Liver (tissue), 9 donors: ENCODE measurements around the gene BTF3L4. TPM values are rescaled to one million over a fixed set of nuclear protein-coding genes. Genes with fewer than 3 reads are reported as not detected.
A peak's percentile ranks its signal among the peaks of the same experiment; 100 is the strongest.

Experiments used
- DNase-seq: peaks from one replicate; pipeline ENCODE4 v3.0.0-alpha.2; 2017; ENCODE audit warnings: low spot score
- H3K27ac ChIP-seq, 2 donors: one replicate each; pipeline ENCODE4 v1.7.0; 2013; ENCODE audit warnings: inconsistent platforms in 2 of 2, low read length in 2 of 2, control low read depth in 1 of 2, low read depth in 1 of 2, mild to moderate bottlenecking in 1 of 2
- H3K27me3 ChIP-seq, 4 donors: one replicate each; pipeline versions ENCODE4 v1.6.1 to v1.7.0; 2013; ENCODE audit warnings: low read length in 3 of 4, inconsistent platforms in 1 of 4, mild to moderate bottlenecking in 1 of 4, moderate library complexity in 1 of 4; ENCODE audit not compliant: control insufficient read depth in 4 of 4, insufficient read depth in 4 of 4
- H3K36me3 ChIP-seq, 4 donors: one replicate each; pipeline versions ENCODE4 v1.6.1 to v1.7.0; 2013; ENCODE audit warnings: low read length in 3 of 4, mild to moderate bottlenecking in 3 of 4, low read depth in 1 of 4, moderate library complexity in 1 of 4; ENCODE audit not compliant: control insufficient read depth in 4 of 4, insufficient read depth in 3 of 4
- H3K4me1 ChIP-seq, 4 donors: one replicate each; pipeline versions ENCODE4 v1.6.1 to v1.7.0; 2013; ENCODE audit warnings: low read length in 3 of 4, mild to moderate bottlenecking in 3 of 4, moderate library complexity in 1 of 4; ENCODE audit not compliant: control insufficient read depth in 4 of 4, insufficient read depth in 4 of 4
- H3K4me3 ChIP-seq, 3 donors: one replicate each; pipeline versions ENCODE4 v1.6.1 to v1.7.0; 2013; ENCODE audit warnings: low read length in 3 of 3, control low read depth in 1 of 3, low read depth in 1 of 3, mild to moderate bottlenecking in 1 of 3
- H3K9ac ChIP-seq, 2 donors: one replicate each; pipeline ENCODE4 v1.7.0; 2013; ENCODE audit warnings: low read length in 2 of 2, mild to moderate bottlenecking in 2 of 2, moderate library complexity in 2 of 2, control low read depth in 1 of 2, low read depth in 1 of 2
- H3K9me3 ChIP-seq, 4 donors: one replicate each; pipeline versions ENCODE4 v1.6.1 to v1.7.0; 2013; ENCODE audit warnings: low read length in 3 of 4; ENCODE audit not compliant: control insufficient read depth in 4 of 4
- EGR1 ChIP-seq, 2 donors: IDR thresholded peaks; 2 replicates each; pipeline ENCODE4 v1.6.1; 2016 to 2018; ENCODE audit warnings: antibody characterized with exemption in 2 of 2, low read depth in 2 of 2
- GABPA ChIP-seq, 2 donors: IDR thresholded peaks in 1 of 2; conservative IDR thresholded peaks in 1 of 2; 2 replicates each; pipeline ENCODE4 v1.6.1; 2016; ENCODE audit warnings: antibody characterized with exemption in 2 of 2, mild to moderate bottlenecking in 1 of 2, moderate library complexity in 1 of 2
- JUND ChIP-seq, 2 donors: IDR thresholded peaks; 2 replicates each; pipeline ENCODE4 v1.6.1; 2016; ENCODE audit warnings: antibody characterized with exemption in 2 of 2
- RAD21 ChIP-seq, 2 donors: IDR thresholded peaks; 2 replicates each; pipeline ENCODE4 v1.6.1; 2016; ENCODE audit warnings: antibody characterized with exemption in 2 of 2, mild to moderate bottlenecking in 2 of 2
- RXRA ChIP-seq, 2 donors: IDR thresholded peaks; 2 replicates each; pipeline ENCODE4 v1.6.1; 2017 to 2018; ENCODE audit warnings: antibody characterized with exemption in 2 of 2, mild to moderate bottlenecking in 1 of 2
- YY1 ChIP-seq: IDR thresholded peaks from 2 replicates; pipeline ENCODE4 v1.6.1; 2016; ENCODE audit warnings: antibody characterized with exemption, mild to moderate bottlenecking
- WGBS: extraction: QIAGEN DNeasy Blood & Tissue Kit; methylation state at CpG from one replicate; pipeline ENCODE4 v1.1.7; 2013; 5-methylcytosine and 5-hydroxymethylcytosine counted together
- polyA plus RNA-seq, 2 donors: library from polyadenylated mRNA; stranded (reverse) in 1 of 2; unstranded in 1 of 2; fragments of 200-250 nt in 1 of 2; fragments of >200 nt in 1 of 2; fragmentation: Nextera tagmentation in 1 of 2; extraction: Ambion mirVana in 1 of 2; gene quantifications; one replicate each; pipeline versions ENCODE4 v1.2.1 to v1.2.3, GENCODE V29; 2013 to 2015
- total RNA-seq, 2 donors: library from RNA; depleted of rRNA; stranded (reverse); fragments of >200 nt; gene quantifications; one replicate each; pipeline ENCODE4 v1.2.3, GENCODE V29; 2014
- TF ChIP-seq, protein P1 (sequence below): fragments of 150-350 bp; IDR thresholded peaks from 2 replicates; pipeline ENCODE4 v1.5.1; 2017; ENCODE audit warnings: improper control_type of control experiment, low read depth, low read length; ENCODE audit not compliant: missing input control
- TF ChIP-seq, protein P2 (sequence below): IDR thresholded peaks from 2 replicates; pipeline ENCODE4 v1.6.1; 2016; ENCODE audit warnings: antibody characterized with exemption
- TF ChIP-seq, protein P3 (sequence below): IDR thresholded peaks from 2 replicates; pipeline ENCODE4 v1.6.1; 2016; ENCODE audit warnings: antibody characterized with exemption
- TF ChIP-seq, protein P4 (sequence below): IDR thresholded peaks from 2 replicates; pipeline ENCODE4 v1.6.1; 2016; ENCODE audit warnings: antibody characterized with exemption, mild to moderate bottlenecking
- donor health status: healthy.
- donor health status: healthy.
- donor health status: healthy.
- donor health status: healthy.
- donor health status: healthy.

The BTF3L4 gene
- total and polyA plus RNA-seq, 4 donors, result 13.4 to 33.3 (median 18.5) TPM

DNA sequence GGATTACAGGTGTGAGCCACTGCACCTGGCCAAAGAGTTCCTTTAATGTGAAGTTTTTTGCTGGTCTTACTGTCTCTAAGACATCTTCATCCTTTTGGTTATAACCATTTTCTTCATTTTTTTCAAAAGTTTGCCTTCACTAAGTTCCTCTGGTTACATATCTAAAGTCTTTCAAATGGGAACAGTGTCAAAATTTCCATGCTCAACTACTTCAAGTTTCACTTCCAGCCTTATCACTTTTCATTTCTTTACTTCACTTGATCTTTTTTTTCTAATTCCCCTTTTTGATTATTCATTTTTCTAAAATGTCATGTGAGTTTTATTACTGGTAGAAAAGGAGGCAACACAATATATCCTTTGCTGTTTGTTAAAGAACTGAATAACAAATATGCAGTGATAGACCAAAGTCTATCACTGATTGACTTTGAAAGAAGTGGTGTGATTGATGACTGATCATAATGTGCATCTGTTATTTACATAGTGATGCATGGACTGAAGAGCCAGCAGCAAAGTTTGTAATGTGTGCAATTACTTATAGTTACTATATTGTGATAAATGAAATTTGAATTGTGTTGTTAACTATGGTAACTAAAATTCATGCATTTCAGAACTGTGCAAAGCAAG is 69.8 kb downstream of the BTF3L4 start (continued):
- no peak for TF ChIP-seq EGR1 (IDR thresholded peaks at IDR 0.05; ENCODE audit: low read depth in 2 of 2)

DNA sequence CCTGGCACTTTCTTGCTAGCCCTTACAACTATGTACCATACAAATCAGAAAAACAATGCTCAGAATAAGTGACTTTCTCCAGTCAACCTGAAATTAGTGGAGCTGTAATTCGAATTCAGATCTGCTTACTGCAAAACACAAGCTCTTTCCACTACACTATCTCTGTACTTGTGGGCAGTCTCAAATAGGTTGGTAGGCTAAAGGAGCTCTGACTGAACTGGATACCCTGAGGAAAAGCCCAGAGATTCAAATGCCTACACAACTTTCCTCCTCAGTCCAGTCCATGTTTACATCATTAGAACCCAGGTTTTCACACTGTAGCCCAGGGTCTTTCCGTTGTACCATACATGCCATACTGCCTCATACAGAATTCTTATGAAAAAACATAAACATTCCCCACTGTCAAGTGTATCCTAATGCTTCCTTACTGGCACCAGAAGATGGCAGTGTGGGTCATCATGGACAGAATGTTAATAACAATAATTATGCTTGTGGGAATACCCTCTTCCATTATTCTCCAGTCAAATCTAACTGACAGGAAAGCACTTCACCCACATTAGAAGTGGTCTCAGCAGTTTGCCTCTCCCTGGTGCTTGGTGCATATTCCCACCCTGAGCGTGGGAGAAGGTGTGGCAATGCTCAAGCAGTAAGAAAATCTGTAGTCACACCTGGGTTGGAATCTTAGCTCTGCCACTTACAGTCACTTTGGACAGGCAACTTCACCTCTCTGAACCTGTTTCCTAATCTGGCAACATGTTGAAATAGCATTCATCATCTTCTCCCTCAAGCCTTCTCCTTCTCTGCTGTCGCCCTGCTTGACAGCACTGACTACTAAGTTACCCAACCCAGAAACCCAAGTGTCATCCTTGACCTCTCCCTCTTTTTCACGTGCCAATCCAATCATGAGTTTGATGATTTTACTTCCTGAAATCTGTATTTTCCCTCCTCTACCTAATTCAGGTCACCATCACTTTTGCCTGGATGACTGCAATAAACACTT is 71.4 kb downstream of the BTF3L4 start:
- 30% methylated on average over 5 of the region's 5 CpGs for WGBS
- H3K27ac ChIP-seq, result no peak overlapping the region
- H3K4me3 ChIP-seq, result no peak overlapping the region
- H3K27me3 ChIP-seq, result no peaks in the 10 kb centered on the region
- no peak overlapping the region for H3K9ac ChIP-seq
- H3K36me3 ChIP-seq, result no peaks in the 10 kb centered on the region
- DNase-seq, result no peak
- H3K4me1 ChIP-seq, result no peaks in the 10 kb centered on the region
- H3K9me3 ChIP-seq, result no peaks in the 10 kb centered on the region
- TF ChIP-seq, protein P1, sequence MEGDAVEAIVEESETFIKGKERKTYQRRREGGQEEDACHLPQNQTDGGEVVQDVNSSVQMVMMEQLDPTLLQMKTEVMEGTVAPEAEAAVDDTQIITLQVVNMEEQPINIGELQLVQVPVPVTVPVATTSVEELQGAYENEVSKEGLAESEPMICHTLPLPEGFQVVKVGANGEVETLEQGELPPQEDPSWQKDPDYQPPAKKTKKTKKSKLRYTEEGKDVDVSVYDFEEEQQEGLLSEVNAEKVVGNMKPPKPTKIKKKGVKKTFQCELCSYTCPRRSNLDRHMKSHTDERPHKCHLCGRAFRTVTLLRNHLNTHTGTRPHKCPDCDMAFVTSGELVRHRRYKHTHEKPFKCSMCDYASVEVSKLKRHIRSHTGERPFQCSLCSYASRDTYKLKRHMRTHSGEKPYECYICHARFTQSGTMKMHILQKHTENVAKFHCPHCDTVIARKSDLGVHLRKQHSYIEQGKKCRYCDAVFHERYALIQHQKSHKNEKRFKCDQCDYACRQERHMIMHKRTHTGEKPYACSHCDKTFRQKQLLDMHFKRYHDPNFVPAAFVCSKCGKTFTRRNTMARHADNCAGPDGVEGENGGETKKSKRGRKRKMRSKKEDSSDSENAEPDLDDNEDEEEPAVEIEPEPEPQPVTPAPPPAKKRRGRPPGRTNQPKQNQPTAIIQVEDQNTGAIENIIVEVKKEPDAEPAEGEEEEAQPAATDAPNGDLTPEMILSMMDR, result peak; percentile 71
- TF ChIP-seq RAD21 (IDR thresholded peaks at IDR 0.05) (peak; percentile 90 to 93), YY1 (no peak), RXRA (IDR thresholded peaks at IDR 0.05) (no peak)
- TF ChIP-seq, protein P2, sequence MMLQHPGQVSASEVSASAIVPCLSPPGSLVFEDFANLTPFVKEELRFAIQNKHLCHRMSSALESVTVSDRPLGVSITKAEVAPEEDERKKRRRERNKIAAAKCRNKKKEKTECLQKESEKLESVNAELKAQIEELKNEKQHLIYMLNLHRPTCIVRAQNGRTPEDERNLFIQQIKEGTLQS, result no peak
- TF ChIP-seq, protein P3, sequence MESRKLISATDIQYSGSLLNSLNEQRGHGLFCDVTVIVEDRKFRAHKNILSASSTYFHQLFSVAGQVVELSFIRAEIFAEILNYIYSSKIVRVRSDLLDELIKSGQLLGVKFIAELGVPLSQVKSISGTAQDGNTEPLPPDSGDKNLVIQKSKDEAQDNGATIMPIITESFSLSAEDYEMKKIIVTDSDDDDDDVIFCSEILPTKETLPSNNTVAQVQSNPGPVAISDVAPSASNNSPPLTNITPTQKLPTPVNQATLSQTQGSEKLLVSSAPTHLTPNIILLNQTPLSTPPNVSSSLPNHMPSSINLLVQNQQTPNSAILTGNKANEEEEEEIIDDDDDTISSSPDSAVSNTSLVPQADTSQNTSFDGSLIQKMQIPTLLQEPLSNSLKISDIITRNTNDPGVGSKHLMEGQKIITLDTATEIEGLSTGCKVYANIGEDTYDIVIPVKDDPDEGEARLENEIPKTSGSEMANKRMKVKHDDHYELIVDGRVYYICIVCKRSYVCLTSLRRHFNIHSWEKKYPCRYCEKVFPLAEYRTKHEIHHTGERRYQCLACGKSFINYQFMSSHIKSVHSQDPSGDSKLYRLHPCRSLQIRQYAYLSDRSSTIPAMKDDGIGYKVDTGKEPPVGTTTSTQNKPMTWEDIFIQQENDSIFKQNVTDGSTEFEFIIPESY, result no peak

DNA sequence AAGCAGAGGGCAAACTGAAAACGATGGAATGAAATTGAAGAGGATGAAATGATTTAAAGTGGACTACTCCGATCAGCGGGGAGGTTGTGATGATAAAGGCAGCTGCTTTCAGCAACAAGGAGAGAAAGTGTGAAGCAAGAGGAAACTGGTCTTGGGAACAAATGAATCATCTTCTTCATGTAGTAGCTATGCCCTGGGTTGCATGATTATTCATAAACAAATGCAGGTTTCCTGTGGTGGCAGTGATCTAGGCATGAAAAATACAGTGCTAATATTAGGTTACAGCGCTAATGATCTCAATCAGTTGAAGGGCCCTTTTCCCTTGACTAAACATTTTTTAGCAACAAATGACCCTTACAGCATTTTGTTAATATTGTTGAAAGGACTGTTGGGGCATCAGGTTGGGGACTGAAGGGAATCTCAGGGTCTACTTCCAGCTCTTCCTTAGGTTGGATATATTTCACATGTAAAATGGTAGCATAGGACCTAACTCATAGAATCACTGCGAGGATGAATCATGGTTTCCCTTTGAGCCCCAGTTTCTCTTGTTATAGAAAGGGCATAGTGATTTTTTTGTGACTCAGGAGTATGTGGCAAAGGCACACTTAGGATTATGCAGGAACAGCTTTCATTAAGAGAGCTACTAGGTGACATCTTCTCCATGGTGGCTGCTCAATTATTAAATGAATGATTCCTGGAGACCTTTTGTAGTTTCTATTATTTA is 83.9 kb downstream of the BTF3L4 start:
- H3K27ac ChIP-seq, result no peak overlapping the region
- no peak for DNase-seq
- no peaks in the 10 kb centered on the region for H3K9me3 ChIP-seq
- peaks cover 3 to 11% (median 8%) of the 10 kb centered on the region in 4 donors for H3K4me1 ChIP-seq
- no peak overlapping the region for H3K4me3 ChIP-seq
- no peak overlapping the region for H3K9ac ChIP-seq
- WGBS, result 80% methylated on average over 5 of the region's 5 CpGs
- no peaks in the 10 kb centered on the region for H3K36me3 ChIP-seq
- TF ChIP-seq GABPA (IDR thresholded peaks at IDR 0.05 in 1 of 2, conservative IDR thresholded peaks at IDR 0.05 in 1 of 2) (no peak), JUND (IDR thresholded peaks at IDR 0.05) (peak in 1 of 2 donors; percentile 34), RAD21 (IDR thresholded peaks at IDR 0.05) (no peak)
- TF ChIP-seq, protein P2, result no peak
- TF ChIP-seq, protein P4, sequence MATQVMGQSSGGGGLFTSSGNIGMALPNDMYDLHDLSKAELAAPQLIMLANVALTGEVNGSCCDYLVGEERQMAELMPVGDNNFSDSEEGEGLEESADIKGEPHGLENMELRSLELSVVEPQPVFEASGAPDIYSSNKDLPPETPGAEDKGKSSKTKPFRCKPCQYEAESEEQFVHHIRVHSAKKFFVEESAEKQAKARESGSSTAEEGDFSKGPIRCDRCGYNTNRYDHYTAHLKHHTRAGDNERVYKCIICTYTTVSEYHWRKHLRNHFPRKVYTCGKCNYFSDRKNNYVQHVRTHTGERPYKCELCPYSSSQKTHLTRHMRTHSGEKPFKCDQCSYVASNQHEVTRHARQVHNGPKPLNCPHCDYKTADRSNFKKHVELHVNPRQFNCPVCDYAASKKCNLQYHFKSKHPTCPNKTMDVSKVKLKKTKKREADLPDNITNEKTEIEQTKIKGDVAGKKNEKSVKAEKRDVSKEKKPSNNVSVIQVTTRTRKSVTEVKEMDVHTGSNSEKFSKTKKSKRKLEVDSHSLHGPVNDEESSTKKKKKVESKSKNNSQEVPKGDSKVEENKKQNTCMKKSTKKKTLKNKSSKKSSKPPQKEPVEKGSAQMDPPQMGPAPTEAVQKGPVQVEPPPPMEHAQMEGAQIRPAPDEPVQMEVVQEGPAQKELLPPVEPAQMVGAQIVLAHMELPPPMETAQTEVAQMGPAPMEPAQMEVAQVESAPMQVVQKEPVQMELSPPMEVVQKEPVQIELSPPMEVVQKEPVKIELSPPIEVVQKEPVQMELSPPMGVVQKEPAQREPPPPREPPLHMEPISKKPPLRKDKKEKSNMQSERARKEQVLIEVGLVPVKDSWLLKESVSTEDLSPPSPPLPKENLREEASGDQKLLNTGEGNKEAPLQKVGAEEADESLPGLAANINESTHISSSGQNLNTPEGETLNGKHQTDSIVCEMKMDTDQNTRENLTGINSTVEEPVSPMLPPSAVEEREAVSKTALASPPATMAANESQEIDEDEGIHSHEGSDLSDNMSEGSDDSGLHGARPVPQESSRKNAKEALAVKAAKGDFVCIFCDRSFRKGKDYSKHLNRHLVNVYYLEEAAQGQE, result no peak
- no peaks in the 10 kb centered on the region for H3K27me3 ChIP-seq
